H1 (cell line): Measurements from ENCODE around the gene CHDH. TPM values are rescaled to one million over a fixed set of nuclear protein-coding genes. Genes with fewer than 3 reads are reported as not detected.

Experiments used
- CTCF ChIA-PET: fragments of 300-600 bp; sonication (Branson Sonifier 250); formaldehyde crosslinking; loops from one replicate; lab custom pipeline; 2021; ENCODE audit not compliant: partially characterized antibody; lab: Charles Lee
- POLR2A ChIA-PET: fragments of 300-600 bp; sonication (Branson Sonifier 250); formaldehyde crosslinking; loops from one replicate; lab custom pipeline; 2021; ENCODE audit warnings: inconsistent platforms; ENCODE audit not compliant: partially characterized antibody; lab: Charles Lee
- DNase-seq, 2 experiments: peaks; one replicate each; pipeline versions ENCODE4 v3.0.0 to v3.0.0-alpha.2; 2010 to 2022; ENCODE audit warnings: low spot score in 2 of 2, low read depth in 1 of 2, mixed read lengths in 1 of 2
- FAIRE-seq: peaks from 2 replicates; lab custom pipeline; 2011; peaks lifted over from hg19 to GRCh38; lab: Jason Lieb, UNC
- H2AFZ ChIP-seq: 2 replicates; pipeline ENCODE4 v1.8.1; 2012; ENCODE audit warnings: low read length, inconsistent platforms
- H2AK5ac ChIP-seq: 2 replicates; pipeline ENCODE4 v1.6.1; 2013; ENCODE audit warnings: low read depth, low read length
- H2BK120ac ChIP-seq: replicated peaks from 2 replicates; pipeline ENCODE3; 2013; ENCODE audit warnings: low read depth, low read length, inconsistent platforms
- H2BK12ac ChIP-seq: 2 replicates; pipeline ENCODE4 v1.6.1; 2013; ENCODE audit warnings: low read depth, low read length
- H2BK15ac ChIP-seq: 2 replicates; pipeline ENCODE4 v1.6.1; 2013; ENCODE audit warnings: low read length
- H2BK20ac ChIP-seq: 2 replicates; pipeline ENCODE4 v1.6.1; 2013; ENCODE audit warnings: low read length
- H2BK5ac ChIP-seq: 2 replicates; pipeline ENCODE4 v1.6.1; 2013; ENCODE audit warnings: low read depth, low read length
- H3K14ac ChIP-seq: 2 replicates; pipeline ENCODE4 v1.6.1; 2013; ENCODE audit warnings: inconsistent platforms; ENCODE audit not compliant: insufficient read length
- H3K18ac ChIP-seq: 2 replicates; pipeline ENCODE4 v1.6.1; 2013; ENCODE audit warnings: low read length; ENCODE audit errors: extremely low read depth
- H3K23ac ChIP-seq: 2 replicates; pipeline ENCODE4 v1.6.1; 2013; ENCODE audit warnings: inconsistent platforms; ENCODE audit not compliant: insufficient read length
- H3K23me2 ChIP-seq: 2 replicates; pipeline ENCODE4 v1.6.1; 2013; ENCODE audit warnings: low read depth, low read length
- H3K27ac ChIP-seq: 2 replicates; pipeline ENCODE4 v1.6.1; 2011; ENCODE audit warnings: low read depth, low read length, inconsistent platforms
- H3K27me3 ChIP-seq, 4 experiments: replicated peaks in 1 of 4; 1 replicate in 1 of 4; 2 replicates in 3 of 4; pipeline versions ENCODE4 v1.6.1 to v1.8.1; 2011 to 2013; ENCODE audit warnings: low read length in 3 of 4, mild to moderate bottlenecking in 3 of 4, inconsistent platforms in 2 of 4, mixed read lengths in 2 of 4, moderate library complexity in 1 of 4; ENCODE audit not compliant: control insufficient read depth in 3 of 4, insufficient read depth in 3 of 4; ENCODE audit errors: extremely low read depth in 1 of 4
- H3K36me3 ChIP-seq, 4 experiments: 2 replicates each; pipeline versions ENCODE4 v1.6.1 to v1.8.1; 2011 to 2013; ENCODE audit warnings: mild to moderate bottlenecking in 4 of 4, low read length in 3 of 4, moderate library complexity in 2 of 4, control low read depth in 1 of 4, inconsistent platforms in 1 of 4; ENCODE audit not compliant: insufficient read depth in 4 of 4, control insufficient read depth in 2 of 4
- H3K4ac ChIP-seq: replicated peaks from 2 replicates; pipeline ENCODE3; 2013; ENCODE audit warnings: low read length, low read depth, mixed read lengths, inconsistent platforms; ENCODE audit not compliant: insufficient read length
- H3K4me1 ChIP-seq, 4 experiments: replicated peaks in 1 of 4; 1 replicate in 1 of 4; 2 replicates in 3 of 4; pipeline versions ENCODE4 v1.6.1 to v1.8.1; 2011 to 2013; ENCODE audit warnings: low read length in 3 of 4, inconsistent platforms in 2 of 4, mixed read lengths in 1 of 4; ENCODE audit not compliant: insufficient read depth in 4 of 4, control insufficient read depth in 3 of 4
- H3K4me2 ChIP-seq, 2 experiments: 2 replicates each; pipeline versions ENCODE4 v1.6.1 to v1.8.1; 2011 to 2013; ENCODE audit warnings: low read depth in 2 of 2, low read length in 2 of 2, control low read depth in 1 of 2, inconsistent platforms in 1 of 2, mild to moderate bottlenecking in 1 of 2; ENCODE audit not compliant: insufficient read depth in 1 of 2
- H3K4me3 ChIP-seq, 4 experiments: fragments of 200-600, 300-600 bp in 1 of 4; sonication (generic), shearing (Covaris generic), sonication (Bioruptor Twin) in 1 of 4; 2 replicates each; pipeline versions ENCODE4 v1.5.1 to v1.8.1; 2011 to 2016; ENCODE audit warnings: low read length in 4 of 4, low read depth in 3 of 4, control low read depth in 2 of 4, inconsistent platforms in 2 of 4, mild to moderate bottlenecking in 2 of 4, mixed read lengths in 1 of 4, moderate library complexity in 1 of 4; ENCODE audit not compliant: insufficient read depth in 2 of 4; ENCODE audit errors: extremely low read depth in 1 of 4
- H3K56ac ChIP-seq: replicated peaks from 2 replicates; pipeline ENCODE3; 2013; ENCODE audit warnings: low read depth, mild to moderate bottlenecking, mixed read lengths, low read length, inconsistent platforms; ENCODE audit not compliant: insufficient read length
- H3K79me1 ChIP-seq: 2 replicates; pipeline ENCODE4 v1.6.1; 2013; ENCODE audit warnings: low read depth, low read length, control low read depth
- H3K79me2 ChIP-seq, 2 experiments: 2 replicates each; pipeline versions ENCODE4 v1.6.1 to v1.8.1; 2012 to 2013; ENCODE audit warnings: low read length in 2 of 2, mild to moderate bottlenecking in 2 of 2, inconsistent platforms in 1 of 2; ENCODE audit not compliant: insufficient read depth in 2 of 2, control insufficient read depth in 1 of 2
- H3K9ac ChIP-seq, 4 experiments: replicated peaks in 1 of 4; 1 replicate in 1 of 4; 2 replicates in 3 of 4; pipeline versions ENCODE4 v1.6.1 to v1.8.1; 2011 to 2013; ENCODE audit warnings: low read depth in 3 of 4, low read length in 3 of 4, control low read depth in 2 of 4, mild to moderate bottlenecking in 2 of 4, moderate library complexity in 2 of 4, inconsistent platforms in 1 of 4; ENCODE audit errors: extremely low read depth in 1 of 4
- H3K9me3 ChIP-seq, 2 experiments: 2 replicates each; pipeline versions ENCODE4 v1.6.1 to v1.8.1; 2012 to 2013; ENCODE audit warnings: mild to moderate bottlenecking in 2 of 2, moderate library complexity in 2 of 2, control low read depth in 1 of 2, inconsistent platforms in 1 of 2, low read depth in 1 of 2, low read length in 1 of 2, mixed read lengths in 1 of 2; ENCODE audit not compliant: insufficient read depth in 2 of 2
- H4K20me1 ChIP-seq, 2 experiments: replicated peaks in 1 of 2; 2 replicates each; pipeline versions ENCODE3 to v1.8.1; 2011 to 2013; ENCODE audit warnings: inconsistent platforms in 2 of 2, low read length in 2 of 2, mild to moderate bottlenecking in 1 of 2; ENCODE audit not compliant: insufficient read depth in 2 of 2, control insufficient read depth in 1 of 2
- H4K5ac ChIP-seq: 2 replicates; pipeline ENCODE4 v1.6.1; 2013; ENCODE audit warnings: low read length, low read depth, mixed read lengths, inconsistent platforms; ENCODE audit not compliant: insufficient read length
- H4K8ac ChIP-seq: 2 replicates; pipeline ENCODE4 v1.8.0; 2013; ENCODE audit warnings: mild to moderate bottlenecking, moderate library complexity, low read length, inconsistent platforms; ENCODE audit not compliant: insufficient read depth; ENCODE audit errors: extremely low read depth
- H4K91ac ChIP-seq: replicated peaks from 2 replicates; pipeline ENCODE3; 2013; ENCODE audit warnings: low read length, mixed read lengths, inconsistent platforms; ENCODE audit not compliant: insufficient read length
- ASH2L ChIP-seq: fragments of 200-600, 300-600 bp; sonication (generic); IDR thresholded peaks from one replicate; pipeline ENCODE4 v1.7.1; 2017; ENCODE audit warnings: low read length
- CHD1 ChIP-seq: IDR thresholded peaks from 2 replicates; pipeline ENCODE4 v1.6.1; 2012; ENCODE audit warnings: low read depth, low read length, improper control_type of control experiment
- EGR1 ChIP-seq: IDR thresholded peaks from 2 replicates; pipeline ENCODE4 v1.6.1; 2011; ENCODE audit warnings: low read depth, low read length, borderline replicate concordance
- EZH2 ChIP-seq: fragments of 200-600 bp; sonication (generic); IDR thresholded peaks from 2 replicates; pipeline ENCODE4 v1.7.1; 2012; ENCODE audit warnings: low read depth, mild to moderate bottlenecking, moderate library complexity, low read length, inconsistent platforms; ENCODE audit not compliant: severe bottlenecking
- MAX ChIP-seq: IDR thresholded peaks from 2 replicates; pipeline ENCODE4 v1.6.1; 2012; ENCODE audit warnings: inconsistent platforms
- NANOG ChIP-seq: IDR thresholded peaks from 2 replicates; pipeline ENCODE4 v1.6.1; 2011; ENCODE audit warnings: low read length, low read depth, mild to moderate bottlenecking, inconsistent platforms; ENCODE audit not compliant: insufficient read depth, poor library complexity, severe bottlenecking
- RBBP5 ChIP-seq: IDR thresholded peaks from 2 replicates; pipeline ENCODE4 v1.7.1; 2012; ENCODE audit warnings: low read depth, mild to moderate bottlenecking, inconsistent platforms, low read length, moderate library complexity, borderline replicate concordance
- SIN3A ChIP-seq, 2 experiments: IDR thresholded peaks in 1 of 2; conservative IDR thresholded peaks in 1 of 2; 2 replicates each; pipeline ENCODE4 v1.6.1; 2011 to 2012; ENCODE audit warnings: low read length in 2 of 2, improper control_type of control experiment in 1 of 2, low read depth in 1 of 2, mild to moderate bottlenecking in 1 of 2
- SP2 ChIP-seq: IDR thresholded peaks from 2 replicates; pipeline ENCODE4 v1.6.1; 2012; ENCODE audit warnings: mild to moderate bottlenecking, low read length, inconsistent platforms
- SP4 ChIP-seq: IDR thresholded peaks from 2 replicates; pipeline ENCODE4 v1.6.1; 2012; ENCODE audit warnings: low read length, inconsistent platforms
- SRF ChIP-seq: IDR thresholded peaks from 2 replicates; pipeline ENCODE4 v1.6.1; 2011; ENCODE audit warnings: mild to moderate bottlenecking, low read depth, low read length, moderate library complexity
- TCF12 ChIP-seq: IDR thresholded peaks from 2 replicates; pipeline ENCODE4 v1.6.1; 2011; ENCODE audit warnings: low read depth, mild to moderate bottlenecking, low read length
- YY1 ChIP-seq: IDR thresholded peaks from 2 replicates; pipeline ENCODE4 v1.6.1; 2011; ENCODE audit warnings: low read depth, mild to moderate bottlenecking, low read length
- WGBS, 2 experiments: shearing (Covaris generic) in 1 of 2; methylation state at CpG; one replicate each; pipeline versions ENCODE4 v1.1.6 to v1.1.7; 2013 to 2015; ENCODE audit warnings: low lambda C conversion rate in 2 of 2, mixed read lengths in 2 of 2, inconsistent platforms in 1 of 2, low coverage in 1 of 2, missing lambda C conversion rate in 1 of 2; ENCODE audit not compliant: insufficient replicate concordance in 2 of 2, insufficient coverage in 1 of 2, insufficient read length in 1 of 2; ENCODE audit errors: extremely low coverage in 1 of 2, missing lambda C conversion rate in 1 of 2; 5-methylcytosine and 5-hydroxymethylcytosine counted together
- polyA plus RNA-seq, 7 experiments: library from polyadenylated mRNA; depleted of rRNA in 3 of 7; stranded (reverse) in 5 of 7; unstranded in 2 of 7; fragments of >200 nt in 5 of 7; fragments of 200-250 nt in 2 of 7; gene quantifications; 1 replicate in 5 of 7; 2 replicates in 1 of 7; 4 replicates in 1 of 7; pipeline versions ENCODE4 v1.2.1 to v1.2.3, GENCODE V29; 2011 to 2013; ENCODE audit warnings: missing spikeins in 2 of 7, mixed read lengths in 2 of 7
- total RNA-seq: library from RNA; stranded (reverse); fragmentation: NEBNext Ultra II Directional; extraction: Animal tissue kit (Norgen Biotek cat#: 25700); gene quantifications from 2 replicates; pipeline ENCODE4 v1.2.1, GENCODE V29; 2021

CHDH gene
- total and polyA plus RNA-seq, 2 of the 8 experiments (the other 6 are each of a cell fraction or from before 2014, with no cell fraction given) = 4.9 to 10.3 TPM

GRCh38 chr3:53780806-53781205 is 65.4 kb downstream of the CHDH start:
- H2BK20ac ChIP-seq = no peak overlapping the region
- H2BK120ac ChIP-seq = no peak overlapping the region
- H3K79me2 ChIP-seq = no peaks in the 10 kb centered on the region
- no peak overlapping the region for H4K8ac ChIP-seq
- no peak overlapping the region for H3K4me3 ChIP-seq
- H3K4me1 ChIP-seq = peaks cover 0 to 2% (median under 1%) of the 10 kb centered on the region in 4 experiments; a peak in 2 of 7 replicates
- no peaks in the 10 kb centered on the region for H3K79me1 ChIP-seq
- H3K9ac ChIP-seq = no peak overlapping the region
- 96% methylated on average over 2 of the region's 2 CpGs; no CpG with 5 or more reads in 1 of the 2 experiments for WGBS, 2 experiments
- H3K23me2 ChIP-seq = no peaks in the 10 kb centered on the region
- H3K14ac ChIP-seq = no peak overlapping the region
- FAIRE-seq (no peak), DNase-seq (no peak)
- no peak overlapping the region for H3K27ac ChIP-seq
- no peak overlapping the region for H4K5ac ChIP-seq
- H3K4me2 ChIP-seq = no peak overlapping the region
- H3K9me3 ChIP-seq = no peaks in the 10 kb centered on the region; a peak in 1 of 4 replicates
- no peaks in the 10 kb centered on the region for H3K27me3 ChIP-seq
- H2AK5ac ChIP-seq = no peak overlapping the region
- H4K91ac ChIP-seq = no peak overlapping the region
- H2BK12ac ChIP-seq = no peak overlapping the region
- CTCF ChIA-PET = interaction anchor here (1.3 to 1.4 kb wide), 3 partner anchors 14 to 111 kb away, joined by 3 to 4 read pairs (median 4); no protein-coding TSS in a partner anchor
- no peak overlapping the region for H2AFZ ChIP-seq
- H3K36me3 ChIP-seq = no peaks in the 10 kb centered on the region
- H3K23ac ChIP-seq = no peak overlapping the region
- H4K20me1 ChIP-seq = no peaks in the 10 kb centered on the region
- no peak overlapping the region for H2BK5ac ChIP-seq
- H2BK15ac ChIP-seq = no peak overlapping the region
- POLR2A ChIA-PET = no interaction called here
- no peak overlapping the region for H3K56ac ChIP-seq
- H3K18ac ChIP-seq = no peak overlapping the region
- no peak overlapping the region for H3K4ac ChIP-seq
- TF ChIP-seq SRF (no peak), ASH2L (no peak), RBBP5 (no peak), CHD1 (no peak), TCF12 (no peak), MAX (no peak), EZH2 (no peak), SIN3A (conservative IDR thresholded peaks at IDR 0.05 in 1 of 2, IDR thresholded peaks at IDR 0.05 in 1 of 2; ENCODE audit: low read depth in 1 of 2, low read length in 2 of 2) (no peak), SP4 (no peak), NANOG (no peak), SP2 (no peak), YY1 (no peak), EGR1 (no peak)
